Activated T-cell treated with anti-CD3 and anti-CD28 coated beads, Interleukin-2, amount 50 U/mL, for 1 hour (primary cell): Measurements from ENCODE around the gene GAK.
A peak's percentile ranks its signal among the peaks of the same experiment; 100 is the strongest.
"Not testable (repeated sequence)": the region's sequence is repeated elsewhere in the genome, so short reads cannot be mapped to it uniquely, and the experiment has no call there.

ENCODE experiments used
- DNase-seq: peaks from one replicate; pipeline ENCODE4 v3.0.0-alpha.2; 2020

The GAK gene

DNA sequence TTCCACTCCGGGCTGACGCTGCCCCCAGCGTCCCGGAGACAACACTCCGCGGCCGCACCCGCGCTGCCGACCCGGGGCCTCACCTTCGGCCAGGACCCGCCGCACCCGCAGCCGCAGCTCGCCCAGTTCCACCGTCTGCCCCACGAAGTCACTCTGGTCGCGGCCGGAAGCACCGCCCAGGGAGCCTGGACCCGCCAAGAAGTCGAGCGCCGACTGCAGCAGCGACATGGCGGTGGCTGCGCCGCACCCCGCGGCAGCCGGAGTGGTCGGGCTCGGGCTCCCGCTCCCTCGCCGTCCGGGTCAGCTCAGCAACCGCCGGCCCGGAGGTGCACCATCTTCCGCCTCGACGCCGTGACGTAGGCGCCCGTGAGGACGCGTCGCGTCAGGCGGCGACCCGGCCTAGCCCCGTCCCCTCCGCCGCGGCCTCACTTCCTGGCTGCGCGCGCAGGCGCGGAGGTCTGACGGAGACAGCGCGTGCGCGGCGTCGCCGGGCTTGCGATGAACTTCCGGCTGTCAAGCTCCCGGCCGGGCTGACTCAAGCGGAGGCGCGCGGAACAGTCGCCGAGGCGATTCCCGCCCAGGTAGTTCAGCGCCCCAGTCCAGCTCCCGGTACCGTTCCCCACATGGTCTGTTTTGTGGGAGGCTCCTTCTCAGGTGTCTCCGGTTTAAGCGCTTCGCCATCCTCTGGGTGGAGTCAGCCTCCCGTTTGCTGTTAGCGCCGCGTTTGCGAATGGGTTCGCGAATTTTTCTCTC, at the start of gene GAK, which contains the start of gene TMEM175:
Gene GAK, minus strand, starts transcription at position 357 of the 753 bp plus-strand sequence. Its CDS starts 129 bp downstream, at position 228.
Gene TMEM175, plus strand, starts transcription at position 501 of the 753 bp plus-strand sequence. CDS start 15,280 bp downstream, outside the sequence.
- peak; percentile 98 for DNase-seq

DNA sequence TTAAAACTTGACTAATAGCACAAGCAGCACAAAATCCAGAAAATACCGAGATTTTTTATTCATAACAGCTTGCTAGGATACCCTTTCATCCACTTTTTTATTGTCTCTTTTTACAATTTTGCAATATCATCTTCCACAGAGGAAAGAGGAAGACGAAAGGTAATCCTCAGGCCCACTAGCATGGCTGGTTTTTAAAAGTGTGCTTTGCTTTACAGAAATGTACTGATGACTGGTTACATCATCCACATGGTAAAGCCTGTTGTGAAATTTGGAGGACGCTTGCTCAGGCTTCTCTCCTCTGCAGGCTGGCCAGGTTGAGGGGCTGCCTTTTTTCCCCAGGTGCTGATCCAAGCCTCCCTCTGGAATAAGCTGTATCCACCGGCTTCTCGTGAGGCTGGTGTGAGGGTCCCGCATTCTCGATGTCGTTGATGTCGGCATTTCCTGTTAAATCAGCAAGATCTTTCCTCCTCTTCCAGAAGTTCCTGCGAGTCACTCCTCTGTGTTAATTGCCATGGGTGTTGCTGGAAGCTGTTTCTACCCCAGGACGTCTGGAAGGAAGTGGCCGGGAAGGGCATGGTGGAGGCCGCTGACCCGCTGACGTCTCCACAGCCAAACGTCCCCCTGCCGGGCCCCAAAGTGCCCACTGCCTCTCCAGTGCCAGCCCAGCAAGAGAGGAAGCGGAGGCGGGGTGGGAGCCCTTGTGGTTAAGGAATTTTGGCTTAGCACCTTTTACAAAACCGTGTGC, 47.0 kb upstream of the GAK start:
- no peak for DNase-seq

GRCh38 chr4:976016-976415, 43.9 kb upstream of the GAK start:
- DNase-seq = not testable (repeated sequence)

- no peak for DNase-seq
Measured at GRCh38 chr4:974668-975067, 42.6 kb upstream of the GAK start.

- peak; percentile 96 for DNase-seq
Measured at GRCh38 chr4:973431-974397, 41.6 kb upstream of the GAK start, which contains the start of gene DGKQ. DGKQ (minus strand) TSS chr4:973569; CDS start chr4:973482, 87 bp downstream.

GRCh38 chr4:972651-973424, 40.7 kb upstream of the GAK start:
- DNase-seq = peak; percentile 71

DNA sequence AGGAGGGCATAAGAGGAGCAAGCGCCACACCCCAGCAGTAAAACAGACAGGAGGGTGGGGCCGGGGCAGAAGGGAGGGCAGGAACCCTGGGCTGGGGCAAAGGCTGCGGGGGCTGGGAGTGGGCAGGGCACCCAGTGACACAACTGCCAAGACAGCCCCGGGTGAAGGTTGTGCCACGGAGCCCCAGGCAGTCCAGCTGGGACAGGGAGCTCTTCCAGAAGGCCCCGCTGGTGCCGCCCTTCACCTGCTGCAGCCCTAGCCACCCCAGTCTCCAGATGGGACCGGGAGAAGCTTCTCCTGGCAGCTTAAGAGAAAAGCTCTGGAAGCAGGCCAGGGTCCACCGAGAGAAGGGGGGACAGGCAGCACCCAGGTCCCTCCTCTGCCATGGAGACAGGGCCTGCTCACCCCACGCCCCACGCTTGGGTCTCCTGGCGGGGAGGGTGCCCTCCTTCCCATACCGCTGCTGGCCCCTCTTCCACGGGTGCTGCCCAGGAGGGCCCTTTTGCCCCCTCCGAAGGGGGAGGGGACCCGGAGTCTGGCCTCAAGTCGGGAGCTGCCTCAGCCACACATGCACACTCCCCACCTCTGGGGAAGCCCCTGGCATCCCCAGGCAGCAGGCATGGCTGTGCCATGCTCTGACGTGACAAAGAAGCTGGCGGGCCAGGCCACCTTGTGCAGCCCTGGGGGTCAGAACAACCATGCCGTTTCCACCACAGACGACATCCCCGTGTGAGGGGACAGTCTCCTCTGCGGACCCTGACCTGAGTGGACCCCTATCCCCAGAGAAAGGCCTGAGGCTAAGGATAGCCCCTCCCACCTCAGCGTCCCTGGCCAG, 39.8 kb upstream of the GAK start:
- no peak for DNase-seq

GRCh38 chr4:970854-971520, 38.9 kb upstream of the GAK start:
- DNase-seq = no peak

DNA sequence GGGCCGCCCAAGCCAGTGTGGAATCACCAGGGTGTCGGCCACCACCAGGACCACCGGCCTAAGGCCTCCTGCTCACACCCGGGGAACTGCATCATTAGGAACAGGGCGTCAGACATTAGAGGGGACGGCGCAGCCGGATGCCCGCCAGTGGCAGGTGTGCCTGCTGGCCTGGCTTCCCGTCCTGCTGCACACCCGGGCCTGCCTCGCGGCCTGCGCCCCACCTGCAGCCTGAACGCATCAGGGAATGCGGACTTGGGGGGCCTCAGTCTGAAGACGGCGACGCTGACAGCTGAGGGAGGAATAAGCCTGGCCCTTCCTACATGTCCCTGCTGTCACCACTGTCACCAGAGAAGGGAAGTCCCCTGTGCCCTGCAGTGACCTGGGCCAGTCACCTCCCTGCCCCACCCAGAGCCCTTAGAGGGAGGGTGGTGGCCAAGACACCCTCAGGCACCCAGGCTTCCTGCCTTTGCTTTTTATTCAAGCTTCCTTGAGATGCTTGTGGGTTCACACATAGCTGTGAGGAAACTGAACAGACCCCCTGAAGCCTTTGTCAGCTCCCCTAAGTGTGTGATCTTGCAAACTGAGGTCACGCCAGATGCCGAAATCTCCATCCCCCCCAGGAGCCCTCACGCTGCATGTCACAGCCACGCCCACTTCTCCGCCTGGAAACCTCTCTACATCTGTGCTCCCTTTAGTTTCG, 38.1 kb upstream of the GAK start:
- peak; percentile 45 for DNase-seq

- DNase-seq = no peak
Measured at GRCh38 chr4:968621-969394, 36.7 kb upstream of the GAK start.

- DNase-seq = no peak
Measured at GRCh38 chr4:968221-968620, 36.1 kb upstream of the GAK start.

DNA sequence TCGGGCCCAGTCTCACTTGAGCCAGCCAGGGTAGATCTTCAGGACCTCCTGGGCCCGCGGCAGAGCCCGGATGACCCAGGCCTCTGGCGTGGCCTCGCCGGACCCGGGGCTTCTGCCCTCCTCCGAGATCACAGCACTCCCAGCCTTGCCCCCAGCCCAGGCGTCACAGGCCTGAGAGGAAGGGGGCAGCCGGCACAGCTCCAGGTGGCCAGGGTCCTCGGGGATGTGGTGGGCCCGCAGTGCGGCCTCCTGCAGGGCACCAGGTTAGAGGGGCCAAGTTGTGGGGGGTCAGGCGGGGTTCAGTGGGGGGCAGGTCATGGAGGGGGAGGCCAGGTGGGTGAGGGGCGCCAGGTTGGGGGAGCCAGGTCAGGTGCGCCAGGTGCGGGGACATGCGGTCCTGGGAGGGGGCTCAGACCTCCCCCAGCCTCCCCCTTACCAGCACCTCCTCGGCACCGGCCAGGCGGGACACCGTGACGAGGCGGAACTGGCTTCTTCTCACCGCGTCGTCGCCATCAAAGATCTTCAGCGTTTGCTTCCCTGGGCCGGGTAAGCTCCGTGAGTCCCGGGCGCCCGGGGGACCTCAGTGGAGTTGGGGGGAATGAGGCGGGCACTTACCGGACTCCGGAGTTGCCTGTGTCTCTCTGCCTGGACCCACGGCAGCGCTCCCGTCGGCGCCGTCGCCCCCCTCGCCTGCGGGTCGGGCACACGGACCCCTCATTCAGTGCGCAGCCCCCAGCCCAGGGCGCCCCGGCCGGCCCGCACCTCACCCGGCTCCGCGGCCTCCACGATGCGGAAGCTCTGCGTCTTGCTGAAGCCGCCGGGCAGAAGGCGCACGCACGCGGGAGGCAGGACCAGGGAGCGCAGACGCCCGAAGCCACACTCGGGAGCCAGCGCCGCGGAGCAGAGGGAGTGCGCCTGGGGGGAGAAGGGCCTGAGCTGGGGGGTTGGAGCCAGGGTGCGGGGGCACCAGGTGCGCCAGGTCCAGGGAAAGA, 35.3 kb upstream of the GAK start:
- no peak for DNase-seq

DNA sequence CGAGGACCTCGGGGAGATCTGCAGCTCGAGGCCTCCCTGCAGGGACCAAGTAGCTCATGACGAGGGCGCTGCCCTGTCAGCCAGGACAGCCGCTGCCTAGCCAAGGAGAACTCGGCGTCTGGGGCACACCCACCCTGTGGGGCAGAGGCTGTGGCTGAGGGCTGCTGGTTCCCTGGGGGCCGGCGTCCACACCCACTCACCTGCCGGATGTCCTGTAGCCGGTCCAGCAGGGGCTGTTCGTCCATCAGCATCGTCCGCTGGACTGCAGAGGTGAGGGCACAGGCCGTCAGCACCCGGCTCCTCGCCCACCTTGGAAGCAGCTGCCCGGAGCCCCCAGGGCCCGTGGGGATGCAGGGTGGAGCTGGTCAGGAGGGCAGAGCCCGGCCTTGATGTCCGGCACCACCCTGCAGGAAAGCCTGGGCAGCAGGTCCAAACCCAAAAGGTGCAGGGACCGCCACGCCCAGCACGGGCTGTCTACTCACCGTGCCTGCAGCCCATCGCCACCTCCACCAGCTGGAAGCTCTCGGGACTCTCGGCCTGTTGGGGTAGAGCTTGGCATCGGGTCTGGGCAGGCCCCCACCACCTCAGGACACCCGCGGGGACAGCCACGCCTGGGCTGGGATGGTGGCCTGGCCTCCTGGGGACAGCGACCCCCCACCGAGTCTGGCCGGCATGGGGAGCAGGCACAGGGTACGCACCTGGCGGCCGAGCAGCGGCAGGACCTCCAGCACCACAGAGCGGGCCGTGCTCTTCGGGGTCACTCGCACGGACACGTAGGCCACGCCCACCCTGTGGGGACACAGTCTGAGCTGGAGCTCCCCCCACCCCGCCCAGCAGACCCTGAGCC, 34.4 kb upstream of the GAK start:
- DNase-seq = no peak

DNA sequence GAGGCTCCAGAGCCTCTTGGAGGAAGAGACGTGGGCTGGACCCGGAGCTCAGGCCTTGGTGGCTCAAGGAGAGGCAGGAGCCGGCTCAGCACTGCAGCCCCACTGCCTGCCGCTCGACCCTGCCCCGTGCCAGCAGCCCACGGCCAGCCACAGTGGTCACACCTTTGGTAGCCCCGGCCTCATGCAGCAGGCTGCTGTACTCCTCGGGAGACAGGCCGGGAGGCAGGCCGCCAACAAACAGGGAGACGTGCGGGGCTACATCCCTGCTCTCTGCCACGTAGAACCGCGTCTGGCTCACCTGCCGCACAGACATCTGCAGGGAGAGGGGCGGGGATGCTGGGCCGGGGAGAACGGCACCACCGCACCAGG, 33.6 kb upstream of the GAK start:
- no peak for DNase-seq

DNA sequence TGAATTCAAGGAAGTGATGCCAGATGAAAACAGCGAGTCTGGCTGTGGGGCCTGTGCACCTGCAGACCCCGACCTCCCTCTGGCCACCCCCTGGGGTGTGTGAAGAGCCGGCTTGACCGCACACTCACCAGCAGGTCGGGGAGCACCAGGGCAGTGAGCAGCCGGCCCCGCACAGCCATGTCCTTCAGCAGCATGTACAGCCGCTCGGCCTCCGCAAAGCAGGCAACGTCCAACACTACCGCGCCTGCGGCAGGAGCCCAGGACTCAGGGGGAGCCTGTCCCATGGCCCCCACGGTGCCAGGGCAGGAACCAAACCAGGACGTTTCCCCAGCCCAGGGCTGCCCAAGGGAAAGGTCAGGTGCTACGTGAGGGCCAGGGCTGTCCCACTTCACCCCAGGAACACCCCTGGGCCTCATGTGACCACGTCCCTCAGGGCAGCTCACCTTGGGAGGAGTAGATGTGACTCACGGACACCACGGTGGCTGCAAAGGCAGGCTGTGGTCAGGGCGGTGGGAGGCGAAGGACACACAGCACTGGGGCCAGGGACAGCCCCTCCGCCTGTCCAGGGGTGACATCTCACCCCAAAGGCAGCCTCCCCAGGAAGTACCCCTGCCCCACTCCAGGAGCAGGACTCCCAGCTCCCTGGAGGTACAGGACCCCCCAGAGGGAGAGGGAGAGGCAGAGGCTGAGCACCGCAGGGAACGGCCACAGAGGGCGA, 33.1 kb upstream of the GAK start:
- DNase-seq = no peak
